ENCODE results near the gene RPS18. TPM values are rescaled to one million over a fixed set of nuclear protein-coding genes. Genes with fewer than 3 reads are reported as not detected.

Gene RPS18
- total and polyA plus RNA-seq, 2 of the 13 experiments (the other 11 are each of a cell fraction or from before 2014, with no cell fraction given), result 3,896 to 5,806 TPM

- TF ChIP-seq ZNF260 (CRISPR knock-in tag; IDR thresholded peaks at IDR 0.05; ENCODE audit: borderline replicate concordance, low read depth) (no peak), ZNF335 (CRISPR knock-in tag; IDR thresholded peaks at IDR 0.05) (no peak), PTBP1 (IDR thresholded peaks at IDR 0.05; ENCODE audit: low read depth, low read length, poor library complexity, severe bottlenecking) (no peak), ZNF496 (CRISPR knock-in tag; IDR thresholded peaks at IDR 0.05; ENCODE audit: insufficient replicate concordance) (no peak), EHMT2 (IDR thresholded peaks at IDR 0.05; ENCODE audit: borderline replicate concordance, low read depth, low read length) (no peak), PAXIP1 (CRISPR knock-in tag; conservative IDR thresholded peaks at IDR 0.05) (no peak), ZC3H13 (CRISPR knock-in tag; IDR thresholded peaks at IDR 0.05) (no peak), ZNF367 (CRISPR knock-in tag; IDR thresholded peaks at IDR 0.05; ENCODE audit: borderline replicate concordance) (no peak), ZNF552 (CRISPR knock-in tag; IDR thresholded peaks at IDR 0.05; ENCODE audit: borderline replicate concordance) (no peak), ZNF563 (CRISPR knock-in tag; IDR thresholded peaks at IDR 0.05) (no peak), ZBTB38 (CRISPR knock-in tag; IDR thresholded peaks at IDR 0.05) (0 out of 2 replicates have a peak, but pooled peaks have one; percentile 10), ZFAT (CRISPR knock-in tag; conservative IDR thresholded peaks at IDR 0.05) (no peak), ZSCAN12 (CRISPR knock-in tag; IDR thresholded peaks at IDR 0.05) (no peak), DDIT3 (CRISPR knock-in tag; IDR thresholded peaks at IDR 0.05) (no peak), ATF4 (CRISPR knock-in tag; IDR thresholded peaks at IDR 0.05) (no peak), AKNA (CRISPR knock-in tag; IDR thresholded peaks at IDR 0.05; ENCODE audit: borderline replicate concordance) (peak; percentile 5; the same call in 1 of the 2 replicates), ZNF432 (CRISPR knock-in tag; IDR thresholded peaks at IDR 0.05; ENCODE audit: borderline replicate concordance) (no peak), ZNF670 (CRISPR knock-in tag; IDR thresholded peaks at IDR 0.05; ENCODE audit: borderline replicate concordance) (no peak), JUND (CRISPR knock-in tag; IDR thresholded peaks at IDR 0.05) (no peak)
Measured at GRCh38 chr6:33272275-33273128, 627 bp downstream of the RPS18 start (continued).

All from HepG2 (cell line).